CD4-positive, alpha-beta T cell treated with Interleukin-6 for 4 hours (primary cell): Measurements from ENCODE around the gene GIPR.
A peak's percentile ranks its signal among the peaks of the same experiment; 100 is the strongest.
"Not testable (repeated sequence)": the region's sequence is repeated elsewhere in the genome, so short reads cannot be mapped to it uniquely, and the experiment has no call there.

Experiments
- DNase-seq: peaks from one replicate; pipeline ENCODE4 v3.0.0-alpha.2; 2020; ENCODE audit warnings: mixed read lengths

GIPR gene

GRCh38 chr19:45692187-45693105, 24.4 kb downstream of the GIPR start, which contains the start of gene QPCTL:
QPCTL (plus strand) TSS chr19:45692666; CDS start chr19:45692704, 38 bp downstream.
- peak; percentile 98 for DNase-seq

GRCh38 chr19:45693106-45693788, 25.2 kb downstream of the GIPR start:
- peak; percentile 81 for DNase-seq

GRCh38 chr19:45701676-45702075, 33.7 kb downstream of the GIPR start:
- no peak for DNase-seq

GRCh38 chr19:45705115-45705514, 37.1 kb downstream of the GIPR start:
- no peak for DNase-seq

GRCh38 chr19:45705710-45706415, 37.8 kb downstream of the GIPR start:
- DNase-seq, result no peak

GRCh38 chr19:45710356-45711130, 42.5 kb downstream of the GIPR start:
- DNase-seq, result no peak

GRCh38 chr19:45711851-45712698, 44.1 kb downstream of the GIPR start:
- DNase-seq, result no peak

- DNase-seq, result no peak
Observed at GRCh38 chr19:45712699-45713067, 44.7 kb downstream of the GIPR start.

GRCh38 chr19:45713141-45713540, 45.1 kb downstream of the GIPR start:
- no peak for DNase-seq

GRCh38 chr19:45715139-45715538, 47.1 kb downstream of the GIPR start:
- no peak for DNase-seq

- peak; percentile 32 for DNase-seq
Observed at GRCh38 chr19:45716359-45717130, 48.5 kb downstream of the GIPR start.

- peak; percentile 97 for DNase-seq
Observed at GRCh38 chr19:45717131-45717982, 49.3 kb downstream of the GIPR start.

GRCh38 chr19:45717983-45718650, 50.1 kb downstream of the GIPR start:
- DNase-seq, result no peak

- not testable (repeated sequence) for DNase-seq
Observed at GRCh38 chr19:45720065-45720464, 52.0 kb downstream of the GIPR start.

GRCh38 chr19:45728683-45729082, 60.7 kb downstream of the GIPR start:
- not testable (repeated sequence) for DNase-seq

- no peak for DNase-seq
Observed at GRCh38 chr19:45729800-45730290, 61.8 kb downstream of the GIPR start.

- peak; percentile 94 for DNase-seq
Observed at GRCh38 chr19:45730368-45731288, 62.6 kb downstream of the GIPR start, which contains the start of gene FBXO46. FBXO46 (minus strand) TSS chr19:45730896; CDS start chr19:45713495, 17,401 bp downstream.
